GM19240 (cell line): ENCODE results near the gene NCAPH2.
"Not testable (repeated sequence)": the region's sequence is repeated elsewhere in the genome, so short reads cannot be mapped to it uniquely, and the experiment has no call there.

Experiments used
- DNase-seq: peaks from one replicate; pipeline ENCODE4 v3.0.0; 2011; ENCODE audit warnings: low spot score; ENCODE audit not compliant: insufficient read length

The NCAPH2 gene

DNA sequence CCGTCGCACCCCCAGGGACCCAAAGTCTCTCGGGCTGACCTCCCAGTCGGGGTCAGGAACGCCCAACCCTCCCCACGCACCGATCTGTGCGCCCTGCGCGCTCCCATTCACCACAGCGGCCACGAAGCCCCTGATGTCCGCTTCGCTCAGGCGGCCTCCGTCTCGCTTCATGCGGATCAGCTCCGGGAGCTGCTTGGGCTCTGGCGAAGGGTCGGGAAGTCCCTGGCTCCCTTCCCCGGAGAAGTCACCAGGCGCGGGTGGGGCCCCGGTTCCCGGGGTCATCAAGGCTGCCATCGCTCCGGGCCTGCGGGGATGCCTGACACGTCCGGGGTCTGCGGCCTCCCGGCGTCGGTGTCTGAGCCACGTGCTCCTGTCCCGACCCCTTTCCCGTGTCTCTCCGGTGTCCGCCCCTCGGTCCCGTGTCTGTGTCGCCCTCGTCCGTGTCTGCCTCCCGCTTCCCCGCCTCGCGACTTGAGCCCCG, 21.4 kb downstream of the NCAPH2 start:
- no peak for DNase-seq

DNA sequence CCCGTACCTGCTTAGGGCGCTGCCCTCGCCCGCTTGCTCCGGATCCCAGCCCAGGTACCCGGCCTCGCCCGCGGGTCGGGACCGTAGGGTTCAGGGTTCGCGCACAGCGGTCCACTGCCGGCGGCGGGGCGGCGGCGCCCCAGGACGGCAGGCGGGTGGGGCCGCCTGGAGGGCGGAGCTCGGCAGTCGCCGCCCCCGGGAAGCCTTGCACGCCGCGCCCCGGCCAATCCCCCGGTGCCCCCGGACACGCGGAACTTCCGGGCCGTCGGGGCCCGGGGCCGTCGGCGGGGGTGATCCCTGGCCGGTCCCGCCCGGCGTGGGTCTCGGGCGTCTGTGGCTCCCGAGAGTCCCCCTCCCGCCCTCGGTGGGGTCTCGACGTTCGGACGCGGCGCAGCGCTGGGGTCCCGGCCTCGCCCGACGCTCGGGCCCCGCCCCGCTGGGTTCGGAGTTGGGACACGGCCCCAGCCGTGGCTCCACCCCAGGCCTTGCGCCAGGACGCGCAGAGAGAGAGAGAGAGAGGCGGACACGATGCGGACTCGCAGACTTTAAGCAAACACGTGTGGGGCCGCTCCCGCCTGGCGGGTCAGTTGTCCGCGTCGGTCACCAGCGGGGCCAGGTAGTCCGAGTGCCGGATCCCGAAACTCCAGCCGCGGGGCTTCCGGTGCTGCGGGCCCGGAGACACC, 22.0 kb downstream of the NCAPH2 start, which contains the start of gene TYMP:
Gene TYMP (minus strand): TSS at position 116 of the 683 bp plus-strand sequence. CDS start 303 bp downstream, outside the sequence.
- no peak for DNase-seq

DNA sequence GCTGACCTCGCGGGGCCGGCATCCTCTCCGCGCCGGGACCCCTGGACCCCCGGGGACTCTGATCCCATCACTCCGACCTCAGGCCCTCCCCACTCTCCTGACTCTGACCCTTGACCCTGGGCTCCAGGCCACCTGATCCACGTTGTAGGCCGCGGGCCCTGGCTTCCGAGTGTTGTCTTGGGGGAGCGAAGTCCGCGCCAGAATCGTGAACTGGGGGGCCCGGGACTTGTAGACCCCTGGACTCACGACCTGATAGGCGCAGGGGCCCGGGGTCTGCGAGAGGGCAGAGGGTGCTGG, 22.5 kb downstream of the NCAPH2 start:
- no peak for DNase-seq

GRCh38 chr22:50530877-50531545, 23.0 kb downstream of the NCAPH2 start:
- no peak for DNase-seq

GRCh38 chr22:50531546-50531961, 23.5 kb downstream of the NCAPH2 start:
- no peak for DNase-seq

- DNase-seq = no peak
Measured at GRCh38 chr22:50531962-50532674, 24.1 kb downstream of the NCAPH2 start.

DNA sequence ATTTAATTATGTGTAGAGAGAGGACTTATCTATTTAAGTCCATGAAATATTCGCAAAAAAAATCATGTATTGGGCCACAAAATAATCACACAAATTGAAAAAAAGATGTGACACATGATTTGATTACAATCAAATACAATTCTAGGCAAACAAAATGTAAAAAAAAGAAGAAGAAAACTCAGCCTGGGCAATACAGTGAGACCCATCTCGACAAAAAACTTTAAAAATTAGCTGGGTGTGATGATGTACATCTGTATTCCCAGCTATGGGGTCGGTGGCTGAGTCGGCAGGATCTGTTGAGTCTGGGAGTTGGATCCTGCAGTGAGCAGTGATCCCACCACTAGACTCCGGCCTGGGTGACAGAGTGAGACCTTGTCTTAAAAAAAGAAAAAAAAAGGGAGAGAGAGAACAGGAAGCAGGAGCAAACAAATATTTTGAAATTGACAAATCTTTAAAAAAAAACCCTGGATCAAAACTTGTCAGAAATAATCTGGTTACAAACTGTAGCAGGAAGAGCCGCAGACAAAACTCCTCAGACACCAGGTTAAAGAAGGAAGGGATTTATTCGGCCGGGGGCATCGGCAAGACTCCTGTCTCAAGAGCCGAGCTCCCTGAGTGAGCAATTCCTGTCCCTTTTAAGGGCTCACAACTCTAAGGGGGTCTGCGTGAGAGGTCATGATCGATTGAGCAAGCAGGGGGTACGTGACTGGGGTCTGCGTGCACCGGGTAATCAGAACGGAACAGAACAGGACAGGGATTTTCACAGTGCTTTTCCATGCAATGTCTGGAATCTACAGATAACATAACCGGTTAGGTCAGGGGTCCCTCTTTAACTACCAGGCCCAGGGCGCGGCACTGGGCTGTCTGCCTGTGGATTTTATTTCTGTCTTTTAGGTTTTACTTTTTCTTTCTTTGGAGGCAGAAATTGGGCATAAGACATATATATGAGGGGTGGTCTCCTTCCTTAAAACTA, 25.1 kb downstream of the NCAPH2 start:
- no peak for DNase-seq

GRCh38 chr22:50533856-50534711, 26.1 kb downstream of the NCAPH2 start:
- not testable (repeated sequence) for DNase-seq

- DNase-seq = no peak
Measured at GRCh38 chr22:50535113-50535512, 27.1 kb downstream of the NCAPH2 start.

- no peak for DNase-seq
Measured at GRCh38 chr22:50536226-50536625, 28.2 kb downstream of the NCAPH2 start.

DNA sequence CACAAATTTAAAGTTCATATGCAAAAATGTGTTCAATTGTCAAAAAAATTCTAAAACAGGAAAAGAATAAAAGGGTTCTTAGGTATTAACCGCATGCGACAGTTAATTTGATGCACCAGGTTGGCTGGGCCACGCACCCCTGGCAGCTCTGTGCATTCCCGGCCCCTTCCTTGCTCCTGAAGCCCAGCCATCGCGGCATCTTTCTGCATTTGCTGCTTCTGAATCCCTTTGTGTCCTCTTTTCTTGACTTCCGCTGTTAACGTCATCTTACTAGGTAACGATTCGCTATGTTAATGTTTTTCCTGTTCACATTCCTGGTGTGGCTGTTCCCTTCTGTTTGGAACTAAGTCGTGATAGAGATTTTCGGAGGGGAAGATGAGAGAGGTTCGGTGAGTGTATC, 29.7 kb downstream of the NCAPH2 start:
- DNase-seq = no peak

- DNase-seq = no peak
Measured at GRCh38 chr22:50540381-50540780, 32.4 kb downstream of the NCAPH2 start.

DNA sequence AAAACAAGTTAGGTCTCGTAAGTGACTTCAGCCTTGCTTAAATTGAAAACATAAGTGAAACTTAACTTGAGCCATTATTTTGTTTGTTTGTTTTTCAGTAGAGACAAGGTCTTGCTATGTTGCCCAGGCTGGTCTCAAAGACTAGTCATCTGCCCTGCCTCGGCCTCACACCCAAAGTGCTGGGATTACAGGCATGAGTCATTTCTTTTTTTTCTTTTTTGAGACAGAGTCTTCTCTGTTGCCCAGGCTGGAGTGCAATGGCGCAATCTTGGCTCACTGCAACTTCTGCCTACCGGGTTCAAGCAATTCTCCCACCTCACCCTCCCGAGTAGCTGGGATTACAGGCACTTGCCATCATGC, 33.6 kb downstream of the NCAPH2 start:
- DNase-seq = not testable (repeated sequence)

DNA sequence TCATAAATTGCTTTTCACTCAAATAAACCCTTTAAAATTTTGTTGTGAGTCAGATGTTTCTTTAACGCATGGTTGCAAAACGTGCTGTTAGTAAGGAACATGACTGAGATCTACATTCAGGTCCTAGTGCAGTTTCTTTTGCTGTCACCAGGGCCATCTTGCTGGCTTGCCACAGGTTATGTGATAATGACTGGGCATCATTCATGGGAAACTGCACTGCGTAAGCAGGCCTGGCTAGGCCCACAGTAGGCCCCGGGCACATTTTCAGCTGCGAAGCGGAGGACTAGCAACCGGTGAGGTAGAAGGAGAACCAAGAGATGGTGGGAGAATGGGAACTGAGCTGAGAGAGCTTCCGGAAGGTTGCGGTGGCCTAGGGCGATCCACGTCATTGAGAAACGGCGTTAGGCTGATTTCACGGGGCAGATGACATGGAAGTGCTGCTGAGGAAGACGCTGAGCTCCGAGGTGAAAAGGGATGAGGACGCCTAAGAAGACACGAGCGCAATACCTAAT, 34.4 kb downstream of the NCAPH2 start:
- DNase-seq = no peak

GRCh38 chr22:50544078-50544745, 36.2 kb downstream of the NCAPH2 start:
- DNase-seq = peak; percentile 86

GRCh38 chr22:50544746-50545253, 36.8 kb downstream of the NCAPH2 start:
- no peak for DNase-seq

DNA sequence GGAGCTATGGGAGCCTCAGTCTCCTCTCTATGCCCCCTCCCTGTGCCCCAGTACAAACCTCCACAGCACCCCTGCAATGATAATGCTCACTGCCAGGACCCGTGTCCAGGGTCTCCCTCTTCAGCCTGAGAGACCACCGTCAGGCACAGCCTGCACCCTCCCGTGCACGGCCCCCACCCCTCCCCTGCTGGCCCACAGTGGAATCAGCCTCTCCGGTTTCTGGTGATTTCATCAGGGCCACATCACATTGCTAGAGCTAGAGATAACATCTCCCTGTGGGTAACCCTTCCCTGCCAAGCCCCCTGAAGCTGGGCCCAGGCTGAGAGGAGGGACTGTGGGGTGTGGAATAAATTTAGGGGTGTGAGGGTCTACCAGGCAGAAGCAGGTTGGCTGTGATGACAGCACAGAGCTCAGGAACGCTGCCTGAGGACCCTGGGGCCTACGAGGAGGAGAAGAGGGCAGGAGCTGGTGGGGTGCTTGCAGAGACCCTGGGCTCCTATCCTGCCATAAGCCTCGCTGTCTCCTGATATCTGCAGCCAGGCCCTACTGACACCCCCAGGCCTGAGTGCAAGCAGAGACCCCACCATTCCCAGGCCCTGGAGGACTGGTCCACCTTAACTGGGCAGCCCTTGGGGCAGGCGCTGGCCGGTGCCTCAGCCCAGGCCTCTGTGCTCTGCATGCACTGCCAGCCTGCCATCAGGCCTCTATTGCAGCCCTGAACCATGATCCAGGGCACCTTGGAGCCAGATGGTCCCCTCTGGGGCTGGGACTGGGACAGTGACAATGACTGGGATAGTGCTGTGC, 37.7 kb downstream of the NCAPH2 start, which contains the start of gene KLHDC7B:
Gene KLHDC7B (plus strand): TSS at position 378 of the 804 bp plus-strand sequence. CDS start 345 bp downstream, at position 723.
- DNase-seq = no peak
